Karpas-422 (cell line): ENCODE data around the gene ROR1. TPM values are rescaled to one million over a fixed set of nuclear protein-coding genes. Genes with fewer than 3 reads are reported as not detected.

Experiments used
- DNase-seq: peaks from one replicate; pipeline ENCODE4 v3.0.0-alpha.2; 2015
- H2AFZ ChIP-seq: fragments of 200-600 bp; sonication (generic); 2 replicates; pipeline ENCODE4 v1.6.1; 2014; ENCODE audit warnings: antibody characterized with exemption, low read length, mixed read lengths
- H3K27ac ChIP-seq: fragments of 200-600 bp; sonication (generic); 2 replicates; pipeline ENCODE4 v1.5.1; 2014; ENCODE audit warnings: mild to moderate bottlenecking, low read length, moderate library complexity
- H3K27me3 ChIP-seq: fragments of 200-600 bp; sonication (generic); 2 replicates; pipeline ENCODE4 v1.6.1; 2014; ENCODE audit warnings: low read length, mixed read lengths
- H3K36me3 ChIP-seq: fragments of 200-600 bp; sonication (generic); 2 replicates; pipeline ENCODE4 v1.6.1; 2014; ENCODE audit warnings: low read length, mixed read lengths; ENCODE audit not compliant: insufficient read depth
- H3K4me1 ChIP-seq: fragments of 200-600 bp; sonication (generic); 2 replicates; pipeline ENCODE4 v1.6.1; 2014; ENCODE audit warnings: mild to moderate bottlenecking, low read length, mixed read lengths
- H3K4me2 ChIP-seq: fragments of 200-600 bp; sonication (generic); 2 replicates; pipeline ENCODE4 v1.6.1; 2014; ENCODE audit warnings: low read length, low read depth, mild to moderate bottlenecking; ENCODE audit not compliant: poor library complexity, severe bottlenecking
- H3K4me3 ChIP-seq: fragments of 200-600 bp; sonication (generic); 2 replicates; pipeline ENCODE4 v1.5.1; 2014; ENCODE audit warnings: mild to moderate bottlenecking, antibody characterized with exemption, low read length, mixed read lengths
- H3K79me2 ChIP-seq: fragments of 200-600 bp; sonication (generic); 2 replicates; pipeline ENCODE4 v1.6.1; 2014; ENCODE audit warnings: mild to moderate bottlenecking, low read length, mixed read lengths
- H3K9ac ChIP-seq: fragments of 200-600 bp; sonication (generic); 2 replicates; pipeline ENCODE4 v1.6.0; 2014; ENCODE audit warnings: low read length
- H3K9me2 ChIP-seq: fragments of 200-600 bp; sonication (generic), shearing (Covaris generic); replicated peaks from 2 replicates; pipeline ENCODE4 v1.6.0; 2014; ENCODE audit warnings: mild to moderate bottlenecking, low read length, moderate library complexity; ENCODE audit not compliant: insufficient read depth
- H3K9me3 ChIP-seq: fragments of 300-700, 200-600 bp; sonication (generic); 2 replicates; pipeline ENCODE4 v1.6.1; 2014; ENCODE audit warnings: low read length, mixed read lengths
- H4K20me1 ChIP-seq: fragments of 200-600 bp; sonication (generic); 2 replicates; pipeline ENCODE4 v1.6.1; 2014; ENCODE audit warnings: mild to moderate bottlenecking, antibody characterized with exemption, low read length, low read depth; ENCODE audit not compliant: insufficient read depth
- total RNA-seq: library from RNA; depleted of rRNA; stranded (reverse); fragments of >200 nt; shearing (Covaris generic); gene quantifications from 2 replicates; pipeline ENCODE4 v1.2.3, GENCODE V29; 2014; ENCODE audit warnings: low replicate concordance

Gene ROR1
- total RNA-seq, 1 experiment from 2014 or later = not detected

- H3K27ac ChIP-seq = no peak overlapping the region
- peaks cover 8% of the 10 kb centered on the region for H3K4me1 ChIP-seq
- no peaks in the 10 kb centered on the region for H3K36me3 ChIP-seq
- H3K27me3 ChIP-seq = no peaks in the 10 kb centered on the region
- DNase-seq = no peak
- H3K4me3 ChIP-seq = no peak overlapping the region
- H2AFZ ChIP-seq = no peak overlapping the region
- no peaks in the 10 kb centered on the region for H3K9me2 ChIP-seq
- no peak overlapping the region for H3K9ac ChIP-seq
- H4K20me1 ChIP-seq = no peaks in the 10 kb centered on the region
- no peaks in the 10 kb centered on the region for H3K79me2 ChIP-seq
- no peak overlapping the region for H3K4me2 ChIP-seq
- no peaks in the 10 kb centered on the region for H3K9me3 ChIP-seq
These were observed 401.8 kb downstream of the ROR1 start for GRCh38 chr1:64175639-64176038.

GRCh38 chr1:64176659-64177058 lies 402.8 kb downstream of the ROR1 start:
- H3K4me2 ChIP-seq = no peak overlapping the region
- no peak overlapping the region for H3K9ac ChIP-seq
- H4K20me1 ChIP-seq = no peaks in the 10 kb centered on the region

GRCh38 chr1:64179588-64179987 lies 405.8 kb downstream of the ROR1 start:
- Histone ChIP-seq H3K9me3 (no peaks in the 10 kb centered on the region), H3K36me3 (no peaks in the 10 kb centered on the region), H4K20me1 (no peaks in the 10 kb centered on the region), H3K9me2 (no peaks in the 10 kb centered on the region), H3K4me3 (no peak overlapping the region), H3K4me2 (no peak overlapping the region), H3K79me2 (no peaks in the 10 kb centered on the region), H3K4me1 (no peaks in the 10 kb centered on the region), H3K9ac (no peak overlapping the region), H2AFZ (no peak overlapping the region), H3K27ac (no peak overlapping the region), H3K27me3 (no peaks in the 10 kb centered on the region)
- no peak for DNase-seq

More at GRCh38 chr1:64176659-64177058, 402.8 kb downstream of the ROR1 start:
- Histone ChIP-seq H3K4me1 (peaks cover 8% of the 10 kb centered on the region), H3K36me3 (no peaks in the 10 kb centered on the region), H3K9me3 (no peaks in the 10 kb centered on the region), H3K4me3 (no peak overlapping the region), H3K79me2 (no peaks in the 10 kb centered on the region), H3K27ac (no peak overlapping the region), H2AFZ (no peak overlapping the region), H3K27me3 (no peaks in the 10 kb centered on the region), H3K9me2 (no peaks in the 10 kb centered on the region)
- no peak for DNase-seq

GRCh38 chr1:64182207-64182606 lies 408.4 kb downstream of the ROR1 start:
- H2AFZ ChIP-seq = no peak overlapping the region
- no peak overlapping the region for H3K9ac ChIP-seq

GRCh38 chr1:64183395-64184002 lies 409.7 kb downstream of the ROR1 start:
- Histone ChIP-seq H3K9me2 (no peaks in the 10 kb centered on the region), H3K36me3 (no peaks in the 10 kb centered on the region), H3K4me1 (no peaks in the 10 kb centered on the region), H3K27me3 (no peaks in the 10 kb centered on the region), H4K20me1 (no peaks in the 10 kb centered on the region), H3K9ac (no peak overlapping the region), H3K9me3 (no peaks in the 10 kb centered on the region), H3K4me3 (no peak overlapping the region), H3K4me2 (no peak overlapping the region), H3K27ac (no peak overlapping the region), H3K79me2 (no peaks in the 10 kb centered on the region), H2AFZ (no peak overlapping the region)
- DNase-seq = no peak

More at GRCh38 chr1:64182207-64182606, 408.4 kb downstream of the ROR1 start:
- H3K4me3 ChIP-seq = no peak overlapping the region
- no peaks in the 10 kb centered on the region for H3K79me2 ChIP-seq
- no peak for DNase-seq
- H3K36me3 ChIP-seq = no peaks in the 10 kb centered on the region
- no peaks in the 10 kb centered on the region for H3K27me3 ChIP-seq
- H3K9me2 ChIP-seq = no peaks in the 10 kb centered on the region
- H3K4me1 ChIP-seq = no peaks in the 10 kb centered on the region
- H3K9me3 ChIP-seq = no peaks in the 10 kb centered on the region
- H3K27ac ChIP-seq = no peak overlapping the region
- H3K4me2 ChIP-seq = no peak overlapping the region
- no peaks in the 10 kb centered on the region for H4K20me1 ChIP-seq

GRCh38 chr1:64184003-64184440 lies 410.2 kb downstream of the ROR1 start:
- no peak overlapping the region for H3K4me2 ChIP-seq

GRCh38 chr1:64186138-64186897 lies 412.5 kb downstream of the ROR1 start:
- Histone ChIP-seq H3K9me2 (no peaks in the 10 kb centered on the region), H4K20me1 (no peaks in the 10 kb centered on the region), H3K4me1 (no peaks in the 10 kb centered on the region), H3K4me3 (no peak overlapping the region), H3K27ac (no peak overlapping the region), H3K27me3 (no peaks in the 10 kb centered on the region), H3K9me3 (no peaks in the 10 kb centered on the region), H3K36me3 (no peaks in the 10 kb centered on the region), H3K4me2 (no peak overlapping the region), H3K9ac (no peak overlapping the region), H2AFZ (no peak overlapping the region), H3K79me2 (no peaks in the 10 kb centered on the region)
- DNase-seq = no peak

More at GRCh38 chr1:64184003-64184440, 410.2 kb downstream of the ROR1 start:
- H3K4me3 ChIP-seq = no peak overlapping the region
- no peak for DNase-seq
- no peaks in the 10 kb centered on the region for H3K9me2 ChIP-seq
- no peak overlapping the region for H2AFZ ChIP-seq
- no peaks in the 10 kb centered on the region for H3K9me3 ChIP-seq
- no peaks in the 10 kb centered on the region for H3K36me3 ChIP-seq
- H3K79me2 ChIP-seq = no peaks in the 10 kb centered on the region
- no peak overlapping the region for H3K27ac ChIP-seq
- no peaks in the 10 kb centered on the region for H3K27me3 ChIP-seq
- no peaks in the 10 kb centered on the region for H3K4me1 ChIP-seq
- no peak overlapping the region for H3K9ac ChIP-seq
- H4K20me1 ChIP-seq = no peaks in the 10 kb centered on the region

GRCh38 chr1:64186898-64187280 lies 413.1 kb downstream of the ROR1 start:
- no peak overlapping the region for H3K4me3 ChIP-seq
- no peak overlapping the region for H3K4me2 ChIP-seq
- H3K9me2 ChIP-seq = no peaks in the 10 kb centered on the region
- no peak overlapping the region for H3K27ac ChIP-seq
- H2AFZ ChIP-seq = no peak overlapping the region
- no peaks in the 10 kb centered on the region for H3K27me3 ChIP-seq
- no peak overlapping the region for H3K9ac ChIP-seq
- H3K4me1 ChIP-seq = no peaks in the 10 kb centered on the region
- no peak for DNase-seq
- no peaks in the 10 kb centered on the region for H3K9me3 ChIP-seq
- no peaks in the 10 kb centered on the region for H4K20me1 ChIP-seq
- no peaks in the 10 kb centered on the region for H3K79me2 ChIP-seq
- no peaks in the 10 kb centered on the region for H3K36me3 ChIP-seq
